Smooth muscle cell of the brain vasculature (primary cell): Measurements from ENCODE around the gene BCL11A.

Source experiments
- DNase-seq: peaks from one replicate; pipeline ENCODE4 v3.0.0-alpha.2; 2012; ENCODE audit warnings: low read depth, low spot score

The BCL11A gene

DNA sequence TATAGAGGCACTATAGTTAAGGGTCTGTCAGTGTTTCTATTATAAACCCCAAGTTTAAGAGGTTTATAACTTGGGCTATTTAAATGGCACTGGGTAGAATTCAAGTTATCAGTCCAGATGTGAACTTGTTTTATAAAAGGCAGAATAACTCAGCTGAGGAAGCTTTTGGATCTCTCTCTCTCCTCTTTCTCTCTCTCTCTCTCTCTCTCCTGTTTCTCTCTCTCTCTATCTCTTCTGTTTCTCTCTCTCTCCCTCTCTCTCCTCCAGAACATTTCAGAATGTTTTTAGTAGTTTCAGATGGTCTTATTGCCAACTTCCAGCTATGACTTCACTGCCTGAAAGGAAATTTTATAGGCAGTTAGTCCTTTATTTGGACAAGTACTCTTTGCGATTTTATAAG is 6.4 kb upstream of the BCL11A start:
- no peak for DNase-seq

DNA sequence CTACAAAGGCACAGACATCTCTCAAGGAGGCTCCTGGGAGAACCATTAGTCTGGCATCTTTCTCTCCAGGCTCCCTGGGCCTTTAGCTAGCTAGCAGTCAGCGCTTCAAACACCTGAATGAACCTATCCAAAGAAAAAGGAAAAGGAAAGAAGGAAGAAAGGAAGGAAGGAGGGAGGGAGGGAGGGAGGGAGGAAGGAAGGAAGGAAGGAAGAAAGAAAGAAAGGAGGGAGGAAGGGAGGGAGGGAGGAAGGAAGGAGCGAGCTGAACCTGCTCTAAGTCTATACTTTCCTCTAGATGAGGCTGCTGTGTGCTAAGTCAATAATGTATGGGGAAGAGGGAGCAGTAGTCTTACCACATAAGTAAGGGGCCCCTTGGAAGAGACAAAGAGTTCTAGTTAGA is 5.1 kb upstream of the BCL11A start:
- no peak for DNase-seq

- DNase-seq = no peak
Observed at GRCh38 chr2:60557486-60557864, 4.0 kb upstream of the BCL11A start.

- DNase-seq = no peak
Observed at GRCh38 chr2:60556576-60557485, 3.4 kb upstream of the BCL11A start.

DNA sequence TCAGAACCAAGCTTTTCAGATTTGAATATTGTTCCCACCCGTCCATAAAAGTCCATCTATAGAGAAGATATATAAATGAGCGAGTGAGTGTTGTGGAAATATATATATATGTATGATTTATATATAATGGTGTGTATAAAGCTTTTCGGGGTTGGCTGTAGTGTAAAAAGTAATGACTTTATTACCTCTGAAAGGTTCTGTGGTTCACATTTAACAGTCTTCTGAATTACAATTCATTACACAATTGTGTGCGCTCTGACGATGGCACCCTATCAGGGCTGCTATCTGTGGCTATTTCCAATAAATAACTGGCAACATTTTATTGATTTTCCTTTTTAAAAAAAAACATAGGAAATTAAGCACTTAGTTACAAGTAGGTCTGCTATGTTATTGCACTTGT is 2.7 kb upstream of the BCL11A start:
- DNase-seq = no peak

GRCh38 chr2:60555783-60556139 is 2.3 kb upstream of the BCL11A start:
- no peak for DNase-seq

DNA sequence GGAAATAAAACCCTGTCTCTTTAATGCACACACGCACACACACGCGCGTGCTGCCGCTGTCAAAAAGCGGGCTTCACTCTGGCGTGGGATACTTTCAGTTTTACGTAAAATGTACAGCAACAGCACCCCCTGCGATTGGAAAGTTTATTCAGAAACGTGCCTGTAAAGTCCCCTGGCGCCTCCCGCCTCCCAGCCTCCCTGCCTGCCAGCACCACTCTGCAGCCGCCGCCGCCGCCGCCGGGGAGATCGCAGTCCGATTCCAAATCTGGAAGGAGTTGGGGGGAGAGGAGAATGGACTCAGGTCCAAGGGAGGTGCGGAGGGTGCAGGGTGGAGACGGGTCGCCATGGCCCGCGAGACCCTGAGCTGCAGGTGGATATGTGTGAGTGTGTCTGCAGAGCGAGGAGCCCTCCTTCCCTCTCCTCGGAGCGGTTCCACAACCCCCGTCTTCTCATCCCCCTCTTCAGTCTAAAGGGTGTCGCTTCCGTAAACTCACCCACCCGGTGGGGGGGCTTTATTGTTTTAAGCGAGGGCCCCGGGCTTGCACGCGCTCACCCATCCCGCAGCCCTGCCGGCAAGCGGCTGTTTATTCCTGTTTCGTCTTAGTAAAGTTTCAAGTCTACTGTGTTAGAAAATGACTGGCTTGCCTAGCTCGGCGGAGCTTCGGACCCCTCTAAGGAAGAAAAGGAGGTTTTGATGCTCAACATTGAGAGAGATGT is 1.8 kb upstream of the BCL11A start:
- no peak for DNase-seq

DNA sequence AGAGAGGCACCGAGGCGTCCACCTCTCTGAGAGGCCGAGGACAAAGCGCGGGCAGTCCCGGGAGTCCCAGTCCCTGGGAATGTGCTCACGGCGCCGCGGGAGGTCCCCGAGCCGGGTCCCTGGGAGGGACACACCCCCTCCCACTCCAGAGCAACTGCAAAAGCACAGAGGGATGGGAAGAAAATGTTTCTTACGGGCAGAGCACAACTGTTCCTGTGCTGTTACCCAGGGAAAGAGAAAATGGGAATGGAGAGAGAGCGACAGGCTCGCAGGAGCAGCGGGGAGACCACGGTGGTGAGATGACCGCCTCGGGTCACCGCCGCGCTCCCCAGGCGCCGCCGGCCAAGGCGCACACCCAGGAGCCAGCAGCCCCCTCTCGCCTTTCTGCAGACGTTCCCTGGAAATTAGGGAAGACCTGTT is 1.2 kb upstream of the BCL11A start:
- no peak for DNase-seq

DNA sequence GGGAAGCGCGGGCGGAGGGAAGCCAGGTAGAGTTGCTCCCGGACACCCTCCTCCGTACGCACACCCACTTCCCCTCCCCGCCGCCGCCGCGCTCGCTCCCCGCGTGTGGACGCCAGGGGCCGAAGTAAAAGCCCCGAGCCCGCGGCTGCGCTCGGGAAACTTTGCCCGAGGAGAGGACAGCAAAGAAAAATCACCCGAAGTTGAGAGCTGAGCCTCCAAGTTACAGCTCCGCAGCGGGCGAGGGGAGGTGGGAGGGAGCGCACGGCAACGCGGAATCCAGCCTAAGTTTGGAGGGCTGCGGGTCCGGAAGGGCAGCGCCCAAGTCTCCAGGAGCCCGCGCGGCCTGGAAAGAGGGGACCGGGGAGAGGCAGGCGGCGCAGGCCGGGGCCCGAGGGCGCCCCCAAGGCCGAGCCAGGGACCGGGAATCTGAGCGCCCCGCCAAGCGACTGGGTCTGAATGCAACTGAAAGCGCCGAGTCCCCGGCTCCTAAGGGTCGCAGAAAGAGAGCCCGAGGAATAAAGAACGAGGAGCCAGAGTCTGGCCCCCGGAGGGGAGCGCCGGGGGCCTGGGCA is 706 bp upstream of the BCL11A start:
- no peak for DNase-seq

DNA sequence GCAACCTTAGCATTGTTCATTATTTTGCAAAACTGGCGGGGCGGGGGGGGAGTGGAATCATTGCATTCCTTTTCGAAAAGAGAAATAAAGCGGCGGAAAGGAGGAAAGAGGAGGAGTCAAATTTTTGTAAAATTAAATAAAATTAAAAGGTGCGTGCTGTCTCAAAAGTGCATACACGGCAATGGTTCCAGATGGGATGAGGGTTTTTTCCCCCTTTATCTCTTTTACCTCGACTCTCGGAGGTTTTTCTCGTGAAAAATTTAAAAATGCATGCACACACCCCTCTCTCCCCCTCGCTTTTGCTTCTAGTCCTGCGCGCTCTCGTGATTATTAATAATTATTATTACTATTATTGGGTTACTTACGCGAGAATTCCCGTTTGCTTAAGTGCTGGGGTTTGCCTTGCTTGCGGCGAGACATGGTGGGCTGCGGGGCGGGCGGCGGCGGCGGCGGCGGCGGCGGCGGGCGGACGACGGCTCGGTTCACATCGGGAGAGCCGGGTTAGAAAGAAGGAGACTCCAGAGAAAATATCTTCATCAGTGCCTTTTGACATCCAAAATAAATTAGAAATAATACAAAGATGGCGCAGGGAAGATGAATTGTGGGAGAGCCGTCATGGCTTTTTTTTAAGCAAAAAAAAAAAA is 481 bp downstream of the BCL11A start:
- DNase-seq = no peak

GRCh38 chr2:60552078-60552850 is 1.2 kb downstream of the BCL11A start:
- DNase-seq = no peak

DNA sequence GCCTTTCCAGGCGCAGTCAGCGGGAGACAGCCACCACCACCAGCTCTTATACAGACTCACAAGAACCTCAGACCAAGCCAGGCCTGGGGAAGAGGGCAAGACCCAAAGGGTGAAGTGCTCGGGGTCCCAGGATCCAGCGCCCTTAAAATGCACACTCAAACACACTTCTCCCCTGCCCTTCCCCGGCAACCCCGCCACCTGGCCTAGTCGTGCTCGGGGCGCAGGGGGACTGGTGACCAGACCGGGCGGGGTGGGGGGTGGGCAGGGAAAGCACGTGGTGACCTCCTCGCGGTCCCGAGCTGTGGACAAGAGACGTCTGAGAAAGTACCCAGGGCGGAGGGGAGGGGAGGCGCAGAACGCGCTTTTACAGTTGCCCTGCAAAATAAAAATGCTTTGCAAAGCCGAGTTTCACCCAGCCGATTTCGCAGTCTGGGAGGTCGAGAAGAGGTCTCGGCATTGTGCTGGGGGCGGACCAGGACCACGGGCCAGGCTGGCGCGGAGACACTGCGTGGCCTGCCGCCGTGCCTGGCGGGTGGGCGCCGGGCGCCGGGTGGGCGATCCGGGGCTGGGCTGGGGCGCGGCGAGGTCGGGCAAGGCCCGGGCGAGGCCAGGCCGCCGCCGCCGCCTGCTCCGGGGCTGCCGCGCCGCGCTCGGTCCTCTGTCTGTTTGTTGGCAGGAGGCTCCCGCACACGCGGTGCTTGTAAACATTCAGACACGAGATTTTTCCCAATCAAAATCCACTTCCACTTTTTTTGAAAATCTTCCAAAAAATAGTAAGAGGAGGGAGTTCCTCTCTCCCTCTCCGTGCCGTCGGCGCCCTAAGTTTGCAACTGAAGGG is 2.0 kb downstream of the BCL11A start:
- DNase-seq = no peak

GRCh38 chr2:60550984-60551239 is 2.5 kb downstream of the BCL11A start:
- no peak for DNase-seq

DNA sequence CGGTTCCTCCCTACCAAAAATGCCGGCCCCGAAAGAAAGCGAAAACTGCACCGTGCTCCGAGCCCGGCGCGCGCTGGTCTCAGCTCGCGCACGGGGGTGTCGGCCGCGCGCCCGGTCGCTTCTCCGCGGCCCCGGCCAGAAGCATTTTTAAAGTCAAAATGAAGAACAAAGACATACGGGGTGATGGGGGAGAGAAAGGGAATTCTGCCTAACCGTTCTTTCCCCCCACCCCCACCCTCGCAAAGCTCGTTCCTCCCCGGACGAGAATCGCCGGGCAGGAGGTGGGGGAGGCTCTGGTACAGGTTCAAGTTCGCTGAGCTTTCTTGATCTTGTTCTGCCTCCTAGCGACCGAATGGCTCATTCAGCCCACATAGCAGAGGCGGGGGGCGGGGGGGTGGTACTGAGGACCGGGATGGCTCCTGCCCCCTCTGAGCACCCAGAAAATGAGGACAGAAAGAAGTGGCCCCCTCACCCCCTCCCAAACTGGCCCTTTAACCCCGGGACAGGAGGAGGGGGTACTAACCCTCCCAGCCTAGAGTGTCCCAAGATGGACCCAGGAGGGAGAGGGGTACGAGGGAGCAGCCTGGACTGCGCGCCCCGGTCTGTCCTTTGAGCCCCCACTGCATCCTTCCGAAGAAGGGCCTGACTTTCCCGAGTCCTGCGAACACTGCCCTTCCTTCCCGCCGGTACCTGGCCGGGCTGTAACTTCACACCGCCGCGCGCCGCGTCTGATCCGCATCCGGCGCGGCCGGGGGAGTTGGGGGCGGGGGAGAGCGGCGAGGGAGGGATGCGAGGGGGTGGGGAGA is 3.1 kb downstream of the BCL11A start:
- peak; percentile 61 for DNase-seq

GRCh38 chr2:60549928-60550177 is 3.6 kb downstream of the BCL11A start:
- DNase-seq = no peak

- DNase-seq = no peak
Observed at GRCh38 chr2:60549238-60549927, 4.1 kb downstream of the BCL11A start.

DNA sequence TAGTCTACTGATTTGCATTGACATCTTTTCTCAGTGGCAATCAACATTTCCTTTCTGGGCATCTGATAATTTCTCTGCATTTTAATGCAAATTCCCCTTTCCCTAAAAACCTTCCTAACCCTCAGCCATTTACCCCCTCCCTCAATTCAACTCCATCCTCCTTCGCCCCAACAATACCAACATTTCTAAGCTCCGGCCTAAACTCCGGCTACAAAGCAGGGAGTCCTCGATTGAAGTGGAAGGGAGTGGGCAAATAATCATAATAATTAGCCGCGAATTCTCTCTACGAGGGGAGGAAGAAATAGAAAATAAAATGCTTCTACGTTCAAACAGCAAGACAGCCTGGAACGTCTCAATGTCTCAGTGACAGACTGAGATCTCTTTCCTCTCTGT is 4.6 kb downstream of the BCL11A start:
- DNase-seq = no peak

- no peak for DNase-seq
Observed at GRCh38 chr2:60548311-60548710, 5.1 kb downstream of the BCL11A start.

GRCh38 chr2:60547841-60548240 is 5.6 kb downstream of the BCL11A start:
- DNase-seq = no peak
